COLO668 (cell line): ENCODE data around the gene TLN1.

ENCODE experiments used
- DNase-seq: peaks from one replicate; lab custom pipeline; 2025; ENCODE audit not compliant: unreplicated experiment; lab: John Stamatoyannopoulos, UW

Gene TLN1

DNA sequence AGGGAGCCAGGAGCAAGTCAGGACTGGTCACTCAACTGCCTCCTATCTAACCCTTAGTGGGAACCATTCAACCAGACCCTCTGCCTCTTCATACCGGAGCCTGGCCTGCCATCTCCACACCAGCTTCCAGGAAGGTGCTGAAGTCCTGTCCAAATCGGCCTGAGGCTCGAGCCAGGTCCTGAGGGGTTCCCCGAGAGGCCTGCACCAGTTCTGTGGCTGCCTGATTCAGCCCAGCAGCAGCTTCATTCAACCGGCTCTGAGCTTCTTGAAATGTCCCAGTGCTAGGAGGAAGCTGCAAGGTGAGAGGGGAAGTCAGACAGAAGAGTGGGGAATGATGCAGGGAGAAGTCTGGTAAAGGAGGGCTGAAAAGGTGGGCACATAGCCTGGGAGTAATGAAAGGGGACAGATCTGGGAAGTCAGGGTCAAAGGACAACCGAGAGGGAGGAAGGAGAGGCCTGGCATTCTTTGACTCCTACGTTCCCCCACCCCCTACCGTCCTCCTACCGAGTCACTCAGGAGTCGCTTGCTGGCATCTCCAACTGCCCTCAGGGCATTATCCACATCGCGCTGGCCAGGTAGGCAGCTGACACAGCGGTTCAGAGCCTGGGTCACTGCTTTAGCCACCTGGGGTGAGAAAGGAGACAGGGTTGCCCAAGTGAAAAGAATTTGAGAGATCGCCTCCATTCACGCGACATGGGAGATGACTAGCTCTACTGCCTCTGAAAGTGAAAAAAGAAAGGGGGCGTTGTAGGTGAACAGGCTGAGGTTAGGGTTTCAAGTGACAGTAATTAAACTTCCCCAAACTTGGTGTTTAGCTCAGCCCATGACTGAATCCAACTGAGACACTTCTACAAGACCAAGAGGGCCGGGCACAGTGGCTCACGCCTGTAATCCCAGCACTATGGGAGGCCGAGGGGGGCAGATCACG, 20.2 kb downstream of the TLN1 start:
- no peak for DNase-seq

DNA sequence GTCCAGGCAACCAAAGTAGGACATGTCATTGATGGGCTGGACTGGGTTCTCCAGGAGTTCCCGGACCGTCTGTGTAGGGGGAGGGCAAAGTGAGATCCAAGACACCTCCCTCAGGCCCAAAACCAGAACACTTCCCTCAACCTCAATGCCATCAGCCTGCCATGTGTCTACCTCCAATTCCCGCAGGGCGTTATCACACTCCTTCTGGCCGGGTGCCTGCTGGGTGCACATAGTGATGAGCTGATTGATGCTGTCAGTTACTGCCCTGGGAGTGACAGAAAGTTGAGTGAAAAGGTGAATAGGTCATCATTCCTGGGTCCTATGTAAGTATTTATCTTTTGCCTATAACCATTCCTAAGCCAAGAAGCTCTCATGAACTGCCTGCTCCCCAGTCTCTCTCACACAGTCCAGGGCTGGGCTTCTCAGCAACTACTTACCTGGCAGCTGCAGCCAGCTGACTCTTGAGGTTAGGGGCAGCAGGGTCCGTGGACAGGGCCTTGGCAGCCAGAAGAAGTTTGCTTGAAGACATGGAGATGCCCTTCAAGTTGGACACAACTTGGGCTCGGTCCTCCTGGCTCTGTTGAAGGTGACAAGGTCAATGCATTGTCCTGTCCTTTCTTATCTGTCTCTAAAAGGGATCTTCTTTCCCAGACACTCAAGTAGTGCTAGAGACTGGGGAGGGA, 21.0 kb downstream of the TLN1 start:
- DNase-seq, result no peak

DNA sequence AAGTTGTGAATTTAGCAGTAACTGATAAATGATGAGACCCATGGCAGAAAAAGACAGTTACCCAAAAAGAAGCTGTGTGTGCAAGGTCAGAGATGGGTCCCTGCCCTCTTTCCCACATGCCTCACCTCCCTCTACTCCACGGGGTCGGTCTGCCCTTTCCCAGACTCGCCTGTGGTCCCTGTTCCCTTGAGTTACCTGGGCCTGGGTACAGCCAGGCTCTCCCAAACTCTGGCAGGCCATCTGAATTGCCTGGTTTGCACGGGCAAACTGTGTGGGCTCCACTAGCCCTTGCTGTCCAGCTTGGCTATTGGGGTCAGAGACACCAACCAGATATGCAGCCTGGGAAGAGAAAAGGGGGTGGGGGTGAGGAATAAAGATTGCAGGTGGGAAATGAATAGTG, 23.8 kb downstream of the TLN1 start:
- no peak for DNase-seq

DNA sequence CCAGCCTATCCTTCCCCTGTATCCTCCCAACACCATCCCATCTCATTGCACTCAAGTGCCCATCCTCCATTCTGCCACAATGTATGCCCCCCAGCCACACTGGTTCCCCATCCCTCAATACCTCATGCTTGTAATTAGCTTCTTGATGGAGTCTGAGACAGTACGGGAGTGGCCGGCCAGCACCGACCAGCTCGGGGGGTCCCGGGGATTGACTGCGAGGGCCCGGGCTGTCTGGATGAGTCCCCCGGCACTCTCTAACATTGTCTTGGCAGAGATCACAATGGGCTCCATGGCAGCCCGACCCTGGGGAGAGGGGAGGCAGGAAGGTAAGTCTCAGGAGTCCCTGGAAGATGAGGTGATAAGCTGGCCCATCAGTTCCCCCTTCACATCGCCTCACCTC, 25.0 kb downstream of the TLN1 start:
- no peak for DNase-seq

- DNase-seq, result no peak
Observed at GRCh38 chr9:35705836-35706430, 26.1 kb downstream of the TLN1 start.

GRCh38 chr9:35705372-35705771, 26.6 kb downstream of the TLN1 start:
- DNase-seq, result no peak

DNA sequence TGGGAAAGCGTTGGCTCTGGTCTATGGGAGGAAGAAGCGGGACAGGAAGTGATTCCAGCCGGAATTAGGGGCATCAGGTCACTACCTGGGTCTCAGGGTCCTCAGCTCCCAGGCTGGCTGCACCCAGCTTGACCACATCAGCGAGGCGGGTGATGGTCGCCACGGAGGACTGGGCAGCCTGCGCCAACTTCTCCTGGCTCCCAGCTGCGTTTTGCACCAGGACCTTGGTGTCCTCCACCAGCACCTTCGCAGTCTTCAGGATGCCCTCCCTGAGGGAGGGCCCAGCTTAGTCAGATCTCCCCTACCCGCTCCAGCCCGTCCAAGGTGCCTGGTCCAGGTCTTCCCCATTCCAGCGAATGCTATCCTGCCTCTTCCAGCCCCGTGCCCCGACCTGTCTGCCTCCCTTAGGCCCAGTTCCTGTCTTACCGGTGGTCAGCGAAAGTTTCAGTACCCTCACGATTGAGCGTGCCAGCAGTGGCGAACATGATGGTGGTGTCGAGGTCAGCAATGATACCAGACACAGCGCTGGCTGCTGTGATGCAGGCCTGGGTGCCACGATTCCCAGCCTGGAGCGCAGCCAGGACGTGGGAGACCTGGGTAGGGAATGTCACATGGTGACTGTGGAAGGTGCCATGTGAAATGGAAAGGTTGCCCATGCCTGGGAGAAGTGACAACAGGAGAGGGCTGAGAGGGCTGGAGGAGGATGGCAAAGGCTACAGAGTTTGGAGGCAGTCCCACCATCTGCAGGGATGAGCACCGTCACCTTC, 27.9 kb downstream of the TLN1 start:
- no peak for DNase-seq

GRCh38 chr9:35702696-35703095, 29.3 kb downstream of the TLN1 start:
- no peak for DNase-seq

DNA sequence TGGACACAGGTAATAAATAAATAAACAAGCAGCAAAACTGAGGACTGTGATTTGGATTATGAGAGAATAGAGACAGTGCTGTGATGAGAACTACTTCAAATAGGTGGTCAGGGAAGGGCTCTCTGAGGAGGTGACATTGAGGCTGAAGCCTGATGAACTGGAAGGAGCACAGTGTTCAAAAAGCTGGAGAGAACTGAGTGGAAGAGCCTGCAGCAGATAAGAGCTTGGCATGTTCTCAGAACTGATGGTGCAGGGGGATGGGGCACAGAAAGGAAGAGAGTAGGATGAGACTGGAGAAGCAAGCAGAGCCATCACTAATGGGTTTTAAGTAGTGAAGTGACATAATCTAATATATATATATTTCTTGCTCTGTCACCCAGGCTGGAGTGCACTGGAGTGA, 31.1 kb downstream of the TLN1 start:
- DNase-seq, result no peak

DNA sequence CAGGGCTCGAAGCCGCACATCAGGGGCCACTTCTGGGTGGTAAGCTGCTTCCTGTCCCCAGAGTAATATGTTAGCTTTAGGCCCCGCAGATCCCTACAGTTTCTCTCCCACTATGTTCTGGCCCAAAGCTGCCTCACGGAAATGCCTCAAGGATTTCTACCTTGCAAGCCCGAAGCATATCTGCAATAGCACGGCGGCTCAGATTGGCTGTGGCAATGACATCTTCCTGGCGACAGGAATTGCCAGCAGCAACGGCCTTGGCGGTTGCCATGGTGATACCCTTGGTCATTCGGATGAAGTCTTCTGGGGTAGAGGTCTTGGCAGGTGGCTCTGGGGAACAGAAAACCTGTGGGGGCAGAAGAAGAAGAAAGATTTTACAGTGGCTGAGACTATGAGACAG, 32.0 kb downstream of the TLN1 start:
- DNase-seq, result no peak

GRCh38 chr9:35698231-35698630, 33.8 kb downstream of the TLN1 start:
- no peak for DNase-seq

GRCh38 chr9:35697486-35697885, 34.5 kb downstream of the TLN1 start:
- no peak for DNase-seq

GRCh38 chr9:35696520-35697215, 35.3 kb downstream of the TLN1 start:
- DNase-seq, result peak; percentile 53

DNA sequence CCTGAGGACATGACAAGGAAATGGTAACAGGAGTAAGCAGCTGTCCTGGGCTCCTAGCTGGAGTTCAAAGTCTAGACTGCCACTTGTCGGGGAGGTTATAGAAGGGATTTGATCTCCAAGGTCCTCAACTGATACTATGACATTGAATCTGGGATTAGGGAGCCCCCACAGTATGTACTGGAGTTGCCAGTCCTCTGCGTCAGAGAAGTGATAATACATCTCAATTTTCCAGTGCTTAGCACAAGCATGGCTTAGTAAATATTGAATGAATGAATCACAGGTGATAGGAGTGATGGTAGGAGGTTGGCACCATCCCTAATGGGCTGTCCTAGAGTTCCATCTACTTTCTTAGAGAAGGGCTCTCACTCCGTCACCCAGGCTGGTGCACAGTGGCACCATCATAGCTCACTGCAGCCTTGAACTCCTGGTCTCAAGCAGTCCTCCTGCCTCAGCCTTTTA, 36.0 kb downstream of the TLN1 start:
- no peak for DNase-seq

DNA sequence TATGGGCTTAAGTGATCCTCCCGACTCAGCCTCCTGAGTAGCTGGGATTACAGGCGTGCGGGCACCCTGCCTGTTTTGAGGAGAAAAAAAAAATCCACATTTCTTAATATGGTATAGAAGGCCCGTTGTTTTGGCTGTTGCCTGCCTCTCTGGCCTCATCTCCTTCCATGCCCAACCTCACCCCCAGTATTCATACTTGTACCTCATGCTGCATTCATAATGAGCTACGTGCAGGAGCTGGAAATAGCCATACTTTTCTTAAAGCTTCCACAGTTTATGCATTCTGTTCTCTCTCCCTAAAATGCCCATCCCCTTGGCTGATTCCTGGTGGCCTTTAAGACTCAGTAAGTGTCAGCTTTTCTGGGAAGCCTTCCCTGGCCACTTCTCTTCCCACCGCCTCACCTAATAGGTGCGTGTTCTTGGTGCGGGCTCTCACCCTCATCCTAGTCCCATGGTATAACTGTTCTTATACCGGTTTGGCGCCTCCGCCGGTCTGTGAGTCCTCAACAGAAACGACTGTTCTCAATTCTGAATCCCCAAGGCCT, 40.2 kb downstream of the TLN1 start:
- DNase-seq, result no peak

GRCh38 chr9:35691334-35691650, 40.7 kb downstream of the TLN1 start:
- no peak for DNase-seq

GRCh38 chr9:35690614-35691333, 41.2 kb downstream of the TLN1 start:
- DNase-seq, result peak; percentile 23

- DNase-seq, result no peak
Observed at GRCh38 chr9:35690294-35690613, 41.7 kb downstream of the TLN1 start.

GRCh38 chr9:35689542-35690293, 42.3 kb downstream of the TLN1 start, which contains the start of gene TPM2:
TPM2 (minus strand) TSS chr9:35689925; CDS start chr9:35689817, 108 bp downstream.
- no peak for DNase-seq
